GM19238 (cell line): ENCODE data around the gene RGS16.
A peak's percentile ranks its signal among the peaks of the same experiment; 100 is the strongest.
"Not testable (repeated sequence)": the region's sequence is repeated elsewhere in the genome, so short reads cannot be mapped to it uniquely, and the experiment has no call there.

Experiments
- DNase-seq: peaks from one replicate; pipeline ENCODE4 v3.0.0; 2011; ENCODE audit warnings: low spot score; ENCODE audit not compliant: insufficient read length

RGS16 gene

GRCh38 chr1:182604175-182605164 is at the start of gene RGS16:
TSS of gene RGS16 (minus strand) at chr1:182604389. CDS start at chr1:182604259, 130 bp downstream.
- DNase-seq = peak; percentile 89

GRCh38 chr1:182653986-182654385 is 49.8 kb upstream of the RGS16 start:
- no peak for DNase-seq

GRCh38 chr1:182652933-182653332 is 48.7 kb upstream of the RGS16 start:
- no peak for DNase-seq

GRCh38 chr1:182651339-182651724 is 47.1 kb upstream of the RGS16 start:
- DNase-seq = no peak

- DNase-seq = no peak
Observed at GRCh38 chr1:182650678-182651338, 46.6 kb upstream of the RGS16 start.

GRCh38 chr1:182649041-182649440 is 44.9 kb upstream of the RGS16 start:
- DNase-seq = no peak

GRCh38 chr1:182646739-182647138 is 42.5 kb upstream of the RGS16 start:
- no peak for DNase-seq

GRCh38 chr1:182644886-182645285 is 40.7 kb upstream of the RGS16 start:
- DNase-seq = no peak

- DNase-seq = no peak
Observed at GRCh38 chr1:182643699-182644098, 39.5 kb upstream of the RGS16 start.

- no peak for DNase-seq
Observed at GRCh38 chr1:182642461-182642860, 38.3 kb upstream of the RGS16 start.

- DNase-seq = no peak
Observed at GRCh38 chr1:182641561-182641960, 37.4 kb upstream of the RGS16 start.

- no peak for DNase-seq
Observed at GRCh38 chr1:182639330-182639729, 35.1 kb upstream of the RGS16 start.

- no peak for DNase-seq
Observed at GRCh38 chr1:182637769-182638168, 33.6 kb upstream of the RGS16 start.

- DNase-seq = no peak
Observed at GRCh38 chr1:182635871-182636270, 31.7 kb upstream of the RGS16 start.

GRCh38 chr1:182634306-182635072 is 30.3 kb upstream of the RGS16 start:
- no peak for DNase-seq

- DNase-seq = no peak
Observed at GRCh38 chr1:182633657-182634281, 29.6 kb upstream of the RGS16 start.

GRCh38 chr1:182633031-182633430 is 28.8 kb upstream of the RGS16 start:
- DNase-seq = no peak

GRCh38 chr1:182632441-182632857 is 28.3 kb upstream of the RGS16 start:
- not testable (repeated sequence) for DNase-seq

GRCh38 chr1:182631954-182632353 is 27.8 kb upstream of the RGS16 start:
- DNase-seq = no peak

GRCh38 chr1:182631053-182631677 is 27.0 kb upstream of the RGS16 start:
- DNase-seq = no peak

GRCh38 chr1:182630586-182630985 is 26.4 kb upstream of the RGS16 start:
- no peak for DNase-seq
